Hematopoietic multipotent progenitor cell treated with erythropoietin and hydrocortisone succinate and interleukin-3 and kit ligand, for 8 days (in vitro differentiated cells): ENCODE data around the gene TEX52.

Source experiments
- DNase-seq: peaks from one replicate; pipeline ENCODE4 v3.0.0-alpha.2; 2015

TEX52 gene

DNA sequence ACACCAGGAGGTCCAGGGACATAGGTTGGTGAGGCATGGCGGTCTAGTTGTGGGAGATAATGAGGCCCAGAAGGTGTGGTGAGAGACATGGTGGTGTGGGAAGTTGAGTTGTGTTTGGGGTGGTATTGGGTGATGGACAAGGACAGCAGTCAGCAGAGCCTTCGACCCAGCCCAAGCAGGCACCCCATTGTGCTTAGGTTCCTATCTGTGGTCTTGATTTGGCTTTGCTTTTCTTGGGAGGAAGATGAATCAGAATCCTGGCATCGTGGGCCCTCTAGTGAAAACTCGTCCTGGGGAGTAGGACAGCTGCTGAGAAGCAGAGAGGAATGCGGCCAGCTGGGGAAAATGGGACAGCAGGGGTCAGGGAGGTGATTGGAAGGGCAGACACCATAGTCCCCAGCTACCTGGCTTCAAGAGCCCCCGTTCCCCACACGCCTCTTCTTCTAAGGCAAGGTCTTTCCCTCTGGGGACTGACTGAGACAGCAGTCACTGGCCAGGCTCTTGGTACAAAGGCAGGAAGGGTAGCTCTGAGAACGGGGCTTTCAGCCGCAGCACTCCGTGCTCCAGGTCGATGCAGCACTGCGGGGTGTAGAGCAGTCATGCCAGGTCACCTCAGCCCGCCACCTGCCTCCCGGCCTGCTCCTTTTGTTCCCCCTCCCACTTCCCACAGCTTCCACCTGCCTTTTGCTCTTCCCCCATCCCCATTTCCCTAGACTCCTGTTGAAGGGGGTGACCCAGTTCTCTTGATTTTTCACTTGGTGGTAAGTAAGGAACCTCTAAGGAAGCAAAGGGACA lies 29.9 kb downstream of the TEX52 start:
- DNase-seq, result no peak

DNA sequence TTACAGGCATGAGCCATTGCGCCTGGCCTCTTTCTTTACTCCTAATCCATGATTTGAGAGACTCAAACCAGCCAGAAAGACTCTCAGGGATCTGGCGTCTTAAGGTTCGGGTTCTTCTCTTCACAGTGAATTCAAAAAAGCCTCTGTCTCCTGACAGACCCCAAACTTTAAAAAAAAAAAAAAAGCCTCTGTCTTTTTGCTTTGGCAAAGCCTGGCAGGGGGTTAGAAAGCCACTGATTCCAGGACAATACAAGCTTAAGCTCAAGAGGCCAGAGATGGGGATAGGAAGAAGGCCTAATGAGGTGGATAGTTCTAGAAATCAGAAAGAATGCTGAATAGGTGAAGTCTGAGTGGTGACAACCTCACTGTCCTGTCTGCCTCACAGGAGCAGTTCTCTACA lies 30.8 kb downstream of the TEX52 start:
- no peak for DNase-seq

DNA sequence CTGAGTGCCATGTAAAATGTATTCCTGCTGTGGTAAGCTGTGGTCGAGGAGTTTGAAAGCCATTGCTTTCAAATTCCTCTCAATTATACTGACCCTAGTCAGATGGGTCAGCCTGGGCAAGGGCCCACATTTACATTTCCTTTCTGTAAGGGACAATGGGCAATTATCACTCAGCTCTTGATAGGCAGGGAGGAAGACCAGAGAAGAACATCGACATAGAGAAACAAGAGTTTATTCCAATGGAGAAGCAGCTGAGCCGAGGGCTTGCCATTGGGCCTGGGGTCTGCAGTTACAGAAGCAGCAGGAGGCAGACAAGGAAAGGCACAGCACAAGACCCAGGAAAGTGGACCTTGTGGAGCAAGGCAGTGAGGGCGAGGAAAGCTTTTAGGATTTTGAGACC lies 31.7 kb downstream of the TEX52 start:
- no peak for DNase-seq

DNA sequence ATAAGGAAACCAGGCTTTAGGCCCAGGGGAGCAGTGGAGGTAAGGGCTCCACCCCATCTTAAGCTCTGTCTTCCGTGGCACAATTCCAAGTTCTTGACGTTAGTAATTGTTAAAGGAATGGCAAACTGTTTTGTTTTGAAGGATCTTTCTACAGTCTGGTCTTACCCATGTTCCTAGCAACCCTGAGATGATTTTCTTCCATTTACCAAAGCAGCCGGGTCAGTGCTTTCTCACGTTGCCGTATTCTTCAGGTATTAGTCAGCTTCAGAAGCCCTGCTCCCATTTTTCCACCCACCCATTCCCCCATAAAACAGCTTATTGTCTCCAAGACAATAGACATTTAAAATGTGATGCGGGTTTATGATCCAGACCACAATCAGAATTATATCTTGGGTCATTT lies 32.3 kb downstream of the TEX52 start:
- DNase-seq, result no peak

DNA sequence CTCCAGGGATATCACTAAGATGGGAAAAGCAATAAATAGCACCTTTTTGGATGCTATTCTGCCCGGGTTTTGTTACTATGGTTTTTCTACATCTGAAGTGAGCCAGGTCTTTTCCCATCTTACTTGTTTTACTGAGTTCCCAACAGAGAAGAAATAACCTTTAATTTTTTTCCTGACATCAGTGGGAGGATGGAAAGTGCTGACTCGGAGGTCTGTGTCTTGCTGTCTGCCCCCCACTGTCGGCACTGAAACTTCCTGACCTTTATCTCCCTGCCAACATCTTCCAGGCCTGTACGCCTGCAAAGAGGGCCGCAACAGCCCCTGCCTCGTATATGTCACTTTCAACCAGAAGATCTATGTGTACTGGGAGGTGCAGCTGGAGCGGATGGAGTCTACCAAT lies 33.4 kb downstream of the TEX52 start:
- no peak for DNase-seq

DNA sequence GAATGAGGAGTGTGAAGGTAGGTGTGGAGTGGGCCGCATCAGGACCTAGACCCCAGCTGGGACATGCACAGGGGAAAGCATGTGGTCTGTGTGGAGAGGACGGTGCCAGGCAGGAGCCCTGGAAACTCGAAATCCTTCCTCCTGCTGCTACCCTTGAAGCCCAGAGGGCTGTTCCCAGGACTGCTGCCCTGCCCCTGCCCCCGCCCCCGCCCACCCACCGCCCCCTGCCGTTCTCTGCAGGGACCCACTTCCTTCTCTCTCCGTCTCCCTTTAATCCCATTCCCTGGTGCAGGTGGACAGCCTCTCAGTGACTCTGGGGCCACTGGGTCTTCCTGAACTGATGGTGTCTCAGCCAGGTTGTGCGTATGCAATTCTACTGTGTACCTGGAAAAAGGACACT lies 36.4 kb downstream of the TEX52 start:
- no peak for DNase-seq

DNA sequence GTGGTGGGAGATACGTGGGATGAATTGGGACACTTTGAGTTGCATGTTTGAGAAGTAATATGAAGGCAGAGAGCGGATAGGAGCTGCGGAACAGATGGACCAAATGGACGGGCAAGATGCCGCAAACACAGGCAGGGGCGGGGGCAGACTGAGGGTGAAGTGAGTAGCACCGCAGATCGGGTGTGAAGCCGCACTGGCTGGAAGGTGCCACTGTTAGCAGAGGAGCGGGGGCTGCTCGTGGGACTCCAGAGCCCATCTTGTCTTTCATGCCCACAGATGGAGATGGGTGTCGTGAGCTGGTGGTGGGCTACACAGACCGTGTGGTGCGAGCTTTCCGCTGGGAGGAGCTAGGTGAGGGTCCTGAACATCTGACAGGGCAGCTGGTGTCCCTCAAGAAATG lies 37.0 kb downstream of the TEX52 start:
- DNase-seq, result no peak

DNA sequence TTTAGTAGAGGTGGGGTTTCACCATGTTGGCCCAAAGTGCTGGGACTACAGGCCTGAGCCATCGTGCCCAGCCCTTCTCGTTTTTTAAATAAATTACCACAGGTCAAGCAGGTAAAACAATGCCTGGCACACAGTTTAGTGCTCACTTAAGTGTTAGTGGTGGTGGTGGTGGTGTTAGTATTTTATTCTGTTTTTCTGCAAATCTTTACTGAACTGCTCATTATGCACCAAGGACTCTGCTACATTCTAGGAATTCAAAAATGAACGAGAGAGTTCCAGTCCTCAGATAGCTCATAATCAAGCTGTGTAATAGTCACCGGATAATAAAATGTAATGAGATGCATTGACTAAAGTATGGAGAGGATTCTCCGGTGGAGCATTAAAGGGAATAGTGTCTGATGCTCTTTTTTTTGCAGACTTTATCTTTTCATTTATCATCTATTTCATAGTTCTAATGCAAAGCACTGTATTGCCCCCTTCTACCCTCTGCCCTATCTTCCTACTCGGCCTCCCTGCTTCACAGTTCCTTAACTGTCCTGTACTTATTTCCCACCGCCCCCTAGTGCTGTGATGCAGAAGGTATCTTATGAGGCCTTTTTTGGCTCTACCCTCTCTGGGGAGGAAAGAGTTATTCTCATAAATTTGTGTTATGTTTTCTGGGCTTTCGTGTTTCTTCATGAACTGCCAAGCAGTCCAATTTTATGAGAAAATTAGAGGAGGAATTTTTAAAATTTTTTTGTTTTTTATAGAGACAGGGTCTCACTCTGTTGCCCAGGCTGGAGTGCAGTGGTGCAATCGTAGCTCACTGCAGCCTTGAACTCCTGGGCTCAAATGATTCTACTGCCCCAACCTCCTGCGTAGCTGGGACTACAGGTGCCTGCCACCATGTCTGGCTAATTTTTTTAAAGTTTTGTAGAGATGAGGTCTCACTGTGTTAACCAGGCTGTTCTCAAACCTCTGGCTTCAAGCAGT lies 43.3 kb downstream of the TEX52 start:
- DNase-seq, result peak; percentile 88

DNA sequence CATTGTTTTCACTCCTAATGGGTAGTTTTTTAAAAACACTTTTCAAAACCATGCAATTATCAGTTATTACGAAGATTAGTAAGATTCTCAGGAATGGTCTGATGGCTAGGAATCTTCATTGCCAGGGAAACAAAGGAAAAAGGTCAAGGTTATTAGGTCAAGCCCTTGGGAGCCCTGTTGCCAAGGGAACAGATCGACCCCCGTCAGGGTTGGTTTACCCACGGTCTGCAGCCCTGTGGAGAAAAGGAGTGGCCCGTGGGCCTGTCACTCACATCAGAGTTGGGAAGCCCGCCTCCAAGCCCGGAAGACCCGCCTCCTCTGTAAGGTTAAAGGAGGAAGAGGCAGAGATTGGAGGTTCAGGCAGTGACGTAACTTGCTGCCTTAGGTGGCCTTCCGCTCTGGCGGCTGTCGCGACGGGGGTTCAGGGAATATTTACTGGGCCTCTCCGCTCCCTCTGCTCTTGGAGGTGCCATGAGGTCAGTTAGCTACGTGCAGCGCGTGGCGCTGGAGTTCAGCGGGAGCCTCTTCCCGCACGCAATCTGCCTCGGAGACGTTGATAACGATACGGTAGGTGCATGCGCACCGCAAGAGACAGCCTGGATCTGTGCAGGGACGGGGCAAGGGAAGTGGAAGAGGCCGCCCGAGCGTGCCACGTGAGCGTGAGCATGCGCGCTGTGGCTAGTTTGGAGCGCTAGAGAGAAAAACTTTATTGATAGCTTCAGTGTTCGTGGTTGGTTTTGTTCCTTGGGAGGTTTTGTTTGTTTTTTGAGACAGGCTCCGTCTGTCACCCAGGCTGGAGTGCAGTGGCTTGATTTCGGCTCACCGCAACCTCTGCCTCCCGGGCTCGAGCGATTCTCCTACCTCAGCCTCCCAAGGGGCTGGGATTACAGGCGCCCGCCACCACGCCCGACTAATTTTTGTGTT lies 44.3 kb downstream of the TEX52 start, which contains the start of gene ITFG2:
Gene ITFG2 (plus strand): TSS at position 379 of the 924 bp plus-strand sequence. CDS start 93 bp downstream, at position 472.
- DNase-seq, result peak; percentile 100

DNA sequence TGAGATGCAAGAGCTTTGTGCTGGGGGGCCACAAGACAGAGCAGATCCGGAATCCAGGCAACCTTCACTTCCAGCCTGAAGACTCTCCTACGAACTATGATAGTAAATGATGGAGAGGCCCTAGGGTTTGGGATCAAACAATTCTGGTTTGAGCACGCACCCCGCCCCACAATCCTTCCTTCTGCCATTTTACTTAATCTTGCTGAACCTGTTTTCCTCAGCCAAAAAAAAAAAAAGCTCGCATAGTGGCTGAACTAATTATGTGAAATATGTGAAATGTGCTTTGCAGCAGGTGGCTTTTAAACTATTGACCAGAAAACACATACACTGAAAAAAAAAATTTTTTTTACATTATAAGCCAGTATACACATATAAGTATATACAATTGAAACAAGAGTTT lies 45.0 kb downstream of the TEX52 start:
- DNase-seq, result no peak

DNA sequence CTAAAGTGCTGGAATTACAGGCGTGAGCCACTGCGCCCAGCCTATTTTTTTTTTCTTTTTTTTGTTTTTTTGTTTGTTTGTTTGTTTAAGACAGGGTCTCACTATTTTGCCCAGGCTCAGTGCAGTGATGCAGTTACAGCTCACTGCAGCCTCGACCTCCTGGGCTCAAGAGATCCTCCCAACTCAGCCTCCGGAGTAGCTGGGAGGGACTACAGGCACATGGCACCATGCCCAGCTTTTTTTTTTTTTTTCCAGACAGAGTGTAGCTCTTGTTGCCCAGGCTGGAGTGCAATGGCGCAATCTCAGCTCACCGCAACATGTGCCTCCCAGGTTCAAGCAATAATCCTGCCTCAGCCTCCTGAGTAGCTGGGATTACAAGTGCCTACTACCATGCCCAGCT lies 50.1 kb downstream of the TEX52 start:
- DNase-seq, result no peak

DNA sequence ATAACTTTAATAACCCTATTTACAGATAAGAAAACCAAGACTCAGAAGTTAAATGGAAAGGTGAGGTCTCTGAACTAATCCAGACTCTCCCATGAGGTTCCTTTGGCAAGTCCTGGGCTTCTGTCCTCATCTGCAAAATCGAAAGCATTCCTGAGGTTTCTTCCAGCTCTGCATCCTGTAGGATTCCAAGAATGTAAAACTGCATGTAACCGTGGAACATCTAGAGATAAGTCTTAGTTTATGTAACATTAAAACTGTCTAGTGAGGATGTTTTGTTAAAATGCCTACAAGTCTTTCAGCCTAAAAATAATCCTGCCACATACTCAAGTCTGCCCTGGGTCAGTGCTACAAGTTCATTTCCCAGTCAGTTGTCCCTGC lies 51.7 kb downstream of the TEX52 start:
- DNase-seq, result no peak

DNA sequence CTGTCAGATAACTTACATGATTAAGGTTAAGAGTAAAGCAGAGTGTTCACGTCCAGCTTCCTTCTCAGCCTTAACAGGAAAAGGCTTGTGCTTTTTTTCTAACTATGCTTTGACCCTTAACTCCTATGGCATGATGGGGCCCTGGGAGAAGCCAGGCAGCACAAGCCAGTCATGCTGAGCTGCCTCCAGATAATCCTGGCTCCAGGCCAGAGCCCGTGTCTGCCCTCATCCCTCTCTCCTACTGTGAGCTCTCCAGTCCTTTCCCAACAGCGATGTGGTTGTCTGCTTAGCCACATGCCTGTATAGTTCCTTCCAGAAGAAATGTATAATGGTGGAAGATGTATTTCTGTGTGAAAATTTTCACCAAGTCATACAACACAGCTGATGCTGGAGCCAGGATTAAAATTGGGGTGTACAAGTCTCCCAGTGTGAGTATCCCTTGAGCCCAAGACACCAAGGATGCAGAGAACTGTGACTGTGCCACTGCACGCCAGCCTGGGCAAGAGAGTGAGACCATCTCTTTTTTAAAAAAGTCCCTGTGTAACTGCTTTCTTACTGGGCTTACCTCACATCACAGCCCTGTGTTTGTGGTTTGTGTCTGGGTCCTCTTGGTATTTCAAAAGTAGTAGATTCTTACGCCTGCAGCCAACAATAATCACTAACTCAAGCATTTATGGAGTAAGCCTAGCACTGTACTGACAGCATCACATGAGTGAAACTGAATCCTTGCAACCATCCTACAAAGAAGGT lies 52.3 kb downstream of the TEX52 start:
- DNase-seq, result no peak

DNA sequence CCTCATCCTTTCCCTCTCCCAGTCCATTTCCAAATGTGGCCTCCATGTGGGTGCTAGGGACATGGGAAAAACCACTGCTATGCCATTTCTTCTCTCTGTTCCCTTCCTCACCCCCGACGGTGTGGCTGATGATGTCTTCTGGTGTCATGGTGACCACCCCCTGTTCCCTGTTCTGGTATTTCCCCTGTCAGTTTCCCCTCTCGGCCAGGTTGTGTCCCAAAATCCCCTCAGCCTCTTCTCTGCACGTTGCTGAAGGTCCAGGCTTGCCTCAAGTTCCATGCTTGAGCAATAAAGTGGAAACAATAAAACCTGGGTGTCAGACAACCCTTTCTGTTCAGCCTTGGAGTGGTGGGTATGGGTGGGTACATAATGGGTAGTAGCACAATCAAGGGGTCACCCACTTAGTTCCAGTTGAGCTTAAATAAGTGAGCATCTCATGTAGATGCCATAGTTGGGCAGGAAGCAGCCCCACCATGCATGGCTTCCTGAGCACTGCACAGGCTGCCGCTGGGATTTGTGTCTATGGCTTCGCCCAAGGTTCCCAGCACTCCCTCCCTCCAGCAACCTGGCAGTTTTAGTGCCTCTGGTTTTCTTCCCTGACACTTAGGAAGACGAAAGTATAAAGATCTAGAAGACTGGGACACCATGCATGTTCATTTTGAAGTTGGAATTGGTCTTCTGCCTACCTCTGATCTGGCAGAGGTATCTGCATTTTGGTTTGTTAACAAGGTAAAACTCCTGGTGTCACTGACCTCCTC lies 53.0 kb downstream of the TEX52 start:
- no peak for DNase-seq

DNA sequence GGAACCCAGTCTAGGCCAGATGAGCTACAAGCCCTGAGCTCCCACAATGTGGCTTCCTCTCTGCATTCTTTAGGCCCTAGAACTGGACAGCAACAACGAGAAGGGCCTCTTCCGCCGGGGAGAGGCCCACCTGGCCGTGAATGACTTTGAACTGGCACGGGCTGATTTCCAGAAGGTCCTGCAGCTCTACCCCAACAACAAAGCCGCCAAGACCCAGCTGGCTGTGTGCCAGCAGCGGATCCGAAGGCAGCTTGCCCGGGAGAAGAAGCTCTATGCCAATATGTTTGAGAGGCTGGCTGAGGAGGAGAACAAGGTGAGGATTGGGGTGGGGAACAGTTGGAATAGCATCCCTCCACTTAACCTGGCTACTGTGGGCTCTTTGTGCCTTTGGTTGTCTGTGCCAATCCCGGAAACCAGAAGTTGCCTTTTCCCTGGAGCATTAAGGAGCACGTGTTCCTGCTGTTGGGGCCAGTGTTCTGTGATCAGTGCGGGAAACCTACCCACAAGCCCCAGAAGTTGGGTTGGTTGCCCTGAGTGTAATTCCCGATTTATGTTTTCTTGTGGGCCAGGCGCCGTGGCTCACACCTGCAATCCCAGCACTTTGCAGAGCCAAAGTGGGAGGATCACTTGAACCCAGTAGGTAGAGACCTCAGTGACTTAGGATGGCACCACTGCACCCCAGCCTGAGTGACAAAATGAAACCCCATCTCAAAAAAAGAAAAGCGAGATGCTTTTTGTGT lies 55.6 kb downstream of the TEX52 start:
- no peak for DNase-seq

DNA sequence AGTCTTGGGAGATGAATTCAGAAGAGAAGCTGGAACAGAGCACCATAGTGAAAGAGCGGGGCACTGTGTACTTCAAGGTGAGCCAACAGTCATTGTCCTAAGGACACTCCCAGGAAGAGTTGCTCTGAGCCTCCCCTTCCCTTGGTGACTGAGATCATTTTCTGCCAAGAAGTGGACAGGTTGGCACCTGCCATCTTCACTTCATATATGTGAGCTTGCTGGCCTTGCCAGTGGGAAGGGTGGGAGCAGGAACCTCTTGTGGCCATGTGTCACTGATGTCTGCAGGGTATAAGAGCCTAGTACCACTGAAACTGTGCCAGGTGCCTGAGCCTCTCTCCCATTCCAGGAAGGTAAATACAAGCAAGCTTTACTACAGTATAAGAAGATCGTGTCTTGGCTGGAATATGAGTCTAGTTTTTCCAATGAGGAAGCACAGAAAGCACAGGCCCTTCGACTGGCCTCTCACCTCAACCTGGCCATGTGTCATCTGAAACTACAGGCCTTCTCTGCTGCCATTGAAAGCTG lies 56.7 kb downstream of the TEX52 start:
- DNase-seq, result no peak
